GM19238 (cell line): ENCODE measurements around the gene SBF2.
"Not testable (repeated sequence)": the region's sequence is repeated elsewhere in the genome, so short reads cannot be mapped to it uniquely, and the experiment has no call there.

Experiments
- DNase-seq: peaks from one replicate; pipeline ENCODE4 v3.0.0; 2011; ENCODE audit warnings: low spot score; ENCODE audit not compliant: insufficient read length

The SBF2 gene

GRCh38 chr11:10201343-10201742 is 92.7 kb downstream of the SBF2 start:
- DNase-seq: no peak

- DNase-seq: no peak
Measured at GRCh38 chr11:10197091-10197490, 96.9 kb downstream of the SBF2 start.

- no peak for DNase-seq
Measured at GRCh38 chr11:10192036-10192435, 102.0 kb downstream of the SBF2 start.

- DNase-seq: no peak
Measured at GRCh38 chr11:10181811-10182210, 112.2 kb downstream of the SBF2 start.

GRCh38 chr11:10164621-10165020 is 129.4 kb downstream of the SBF2 start:
- no peak for DNase-seq

- DNase-seq: no peak
Measured at GRCh38 chr11:10162222-10162621, 131.8 kb downstream of the SBF2 start.

GRCh38 chr11:10160350-10160749 is 133.7 kb downstream of the SBF2 start:
- DNase-seq: no peak

GRCh38 chr11:10158461-10158860 is 135.6 kb downstream of the SBF2 start:
- no peak for DNase-seq

GRCh38 chr11:10155793-10156490 is 138.1 kb downstream of the SBF2 start:
- DNase-seq: no peak

- DNase-seq: no peak
Measured at GRCh38 chr11:10150800-10151199, 143.2 kb downstream of the SBF2 start.

- no peak for DNase-seq
Measured at GRCh38 chr11:10149553-10149952, 144.5 kb downstream of the SBF2 start.

GRCh38 chr11:10147195-10147594 is 146.8 kb downstream of the SBF2 start:
- no peak for DNase-seq

GRCh38 chr11:10144954-10145353 is 149.1 kb downstream of the SBF2 start:
- DNase-seq: no peak

GRCh38 chr11:10139656-10140055 is 154.4 kb downstream of the SBF2 start:
- no peak for DNase-seq

- DNase-seq: no peak
Measured at GRCh38 chr11:10139143-10139542, 154.9 kb downstream of the SBF2 start.

- no peak for DNase-seq
Measured at GRCh38 chr11:10134975-10135481, 159.0 kb downstream of the SBF2 start.

- not testable (repeated sequence) for DNase-seq
Measured at GRCh38 chr11:10134226-10134625, 159.8 kb downstream of the SBF2 start.

GRCh38 chr11:10133251-10133650 is 160.8 kb downstream of the SBF2 start:
- DNase-seq: not testable (repeated sequence)

GRCh38 chr11:10130875-10131274 is 163.1 kb downstream of the SBF2 start:
- no peak for DNase-seq

GRCh38 chr11:10129184-10129583 is 164.8 kb downstream of the SBF2 start:
- DNase-seq: not testable (repeated sequence)

GRCh38 chr11:10125522-10126133 is 168.4 kb downstream of the SBF2 start:
- DNase-seq: no peak

GRCh38 chr11:10122326-10123197 is 171.5 kb downstream of the SBF2 start:
- DNase-seq: no peak
